SU-DHL-6 (cell line): ENCODE measurements around the gene PDE4D.

Experiments
- EZH2phosphoT487 ChIP-seq: fragments of 200-600 bp; sonication (generic), shearing (Covaris generic); conservative IDR thresholded peaks from 2 replicates; pipeline ENCODE4 v1.6.1; 2018; ENCODE audit warnings: mild to moderate bottlenecking, antibody characterized with exemption, low read length, moderate library complexity, mixed read lengths
- TF ChIP-seq, protein P1 (sequence below): fragments of 200-600 bp; sonication (generic); IDR thresholded peaks from one replicate; pipeline ENCODE4 v1.5.1; 2017; ENCODE audit warnings: antibody characterized with exemption, mild to moderate bottlenecking, low read length, moderate library complexity; ENCODE audit not compliant: insufficient read depth, poor library complexity, severe bottlenecking

- TF ChIP-seq, protein P1, sequence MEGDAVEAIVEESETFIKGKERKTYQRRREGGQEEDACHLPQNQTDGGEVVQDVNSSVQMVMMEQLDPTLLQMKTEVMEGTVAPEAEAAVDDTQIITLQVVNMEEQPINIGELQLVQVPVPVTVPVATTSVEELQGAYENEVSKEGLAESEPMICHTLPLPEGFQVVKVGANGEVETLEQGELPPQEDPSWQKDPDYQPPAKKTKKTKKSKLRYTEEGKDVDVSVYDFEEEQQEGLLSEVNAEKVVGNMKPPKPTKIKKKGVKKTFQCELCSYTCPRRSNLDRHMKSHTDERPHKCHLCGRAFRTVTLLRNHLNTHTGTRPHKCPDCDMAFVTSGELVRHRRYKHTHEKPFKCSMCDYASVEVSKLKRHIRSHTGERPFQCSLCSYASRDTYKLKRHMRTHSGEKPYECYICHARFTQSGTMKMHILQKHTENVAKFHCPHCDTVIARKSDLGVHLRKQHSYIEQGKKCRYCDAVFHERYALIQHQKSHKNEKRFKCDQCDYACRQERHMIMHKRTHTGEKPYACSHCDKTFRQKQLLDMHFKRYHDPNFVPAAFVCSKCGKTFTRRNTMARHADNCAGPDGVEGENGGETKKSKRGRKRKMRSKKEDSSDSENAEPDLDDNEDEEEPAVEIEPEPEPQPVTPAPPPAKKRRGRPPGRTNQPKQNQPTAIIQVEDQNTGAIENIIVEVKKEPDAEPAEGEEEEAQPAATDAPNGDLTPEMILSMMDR = no peak
- TF ChIP-seq EZH2phosphoT487 = no peak
Measured at GRCh38 chr5:59039296-59040023, 854.1 kb downstream of the PDE4D start.
